DND-41 (cell line): ENCODE measurements around the gene IRF1.
"Not testable (repeated sequence)": the region's sequence is repeated elsewhere in the genome, so short reads cannot be mapped to it uniquely, and the experiment has no call there.

ENCODE experiments used
- ATAC-seq: fragments of 200-7000 bp; cut with Tn5 transposase; 3 replicates; pipeline ENCODE4 v1.9.1; 2021; ENCODE audit warnings: low read depth; ENCODE audit not compliant: insufficient read depth
- DNase-seq: peaks from one replicate; pipeline ENCODE4 v3.0.0-alpha.2; 2020
- H2AFZ ChIP-seq: 2 replicates; pipeline ENCODE4 v1.6.0; 2012; ENCODE audit warnings: low read depth, low read length
- H3K27ac ChIP-seq: 2 replicates; pipeline ENCODE4 v1.5.1; 2012; ENCODE audit warnings: low read length, inconsistent platforms
- H3K27me3 ChIP-seq: fragments of 200-600 bp; sonication (generic); 2 replicates; pipeline ENCODE4 v1.6.0; 2012; ENCODE audit warnings: low read length, mild to moderate bottlenecking, inconsistent platforms; ENCODE audit not compliant: insufficient read depth, poor library complexity
- H3K36me3 ChIP-seq: 2 replicates; pipeline ENCODE4 v1.5.1; 2012; ENCODE audit warnings: low read length, inconsistent platforms; ENCODE audit not compliant: insufficient read depth
- H3K4me1 ChIP-seq: 2 replicates; pipeline ENCODE4 v1.5.1; 2012; ENCODE audit warnings: mild to moderate bottlenecking, low read length; ENCODE audit not compliant: insufficient read depth
- H3K4me2 ChIP-seq: 2 replicates; pipeline ENCODE4 v1.6.0; 2012; ENCODE audit warnings: mild to moderate bottlenecking, moderate library complexity, low read length, inconsistent platforms; ENCODE audit not compliant: insufficient read depth
- H3K4me3 ChIP-seq, 2 experiments: fragments of 200-600 bp in 1 of 2; shearing (Covaris generic) in 1 of 2; 2 replicates each; pipeline ENCODE4 v1.5.1; 2012 to 2016; ENCODE audit warnings: inconsistent platforms in 2 of 2, low read length in 2 of 2, mild to moderate bottlenecking in 2 of 2, low read depth in 1 of 2, moderate library complexity in 1 of 2
- H3K79me2 ChIP-seq: 2 replicates; pipeline ENCODE4 v1.6.0; 2012; ENCODE audit warnings: low read length, inconsistent platforms; ENCODE audit not compliant: insufficient read depth
- H3K9ac ChIP-seq: 2 replicates; pipeline ENCODE4 v1.6.0; 2012; ENCODE audit warnings: low read depth, mild to moderate bottlenecking, inconsistent platforms, low read length, moderate library complexity
- H3K9me3 ChIP-seq: 2 replicates; pipeline ENCODE4 v1.5.1; 2012; ENCODE audit warnings: low read length, moderate library complexity, mild to moderate bottlenecking, inconsistent platforms; ENCODE audit not compliant: insufficient read depth, severe bottlenecking
- H4K20me1 ChIP-seq: 2 replicates; pipeline ENCODE4 v1.6.0; 2012; ENCODE audit warnings: low read length; ENCODE audit not compliant: insufficient read depth
- EZH2 ChIP-seq: IDR thresholded peaks from 3 replicates; pipeline ENCODE4 v1.6.1; 2012; ENCODE audit warnings: borderline replicate concordance, low read depth, mild to moderate bottlenecking, moderate library complexity, low read length, inconsistent platforms; ENCODE audit not compliant: severe bottlenecking
- TF ChIP-seq, protein P1 (sequence below): IDR thresholded peaks from 2 replicates; pipeline ENCODE4 v1.5.1; 2012; ENCODE audit warnings: borderline replicate concordance, low read length, moderate library complexity, mild to moderate bottlenecking; ENCODE audit not compliant: poor library complexity, severe bottlenecking; ENCODE audit errors: extremely low read depth

IRF1 gene

DNA sequence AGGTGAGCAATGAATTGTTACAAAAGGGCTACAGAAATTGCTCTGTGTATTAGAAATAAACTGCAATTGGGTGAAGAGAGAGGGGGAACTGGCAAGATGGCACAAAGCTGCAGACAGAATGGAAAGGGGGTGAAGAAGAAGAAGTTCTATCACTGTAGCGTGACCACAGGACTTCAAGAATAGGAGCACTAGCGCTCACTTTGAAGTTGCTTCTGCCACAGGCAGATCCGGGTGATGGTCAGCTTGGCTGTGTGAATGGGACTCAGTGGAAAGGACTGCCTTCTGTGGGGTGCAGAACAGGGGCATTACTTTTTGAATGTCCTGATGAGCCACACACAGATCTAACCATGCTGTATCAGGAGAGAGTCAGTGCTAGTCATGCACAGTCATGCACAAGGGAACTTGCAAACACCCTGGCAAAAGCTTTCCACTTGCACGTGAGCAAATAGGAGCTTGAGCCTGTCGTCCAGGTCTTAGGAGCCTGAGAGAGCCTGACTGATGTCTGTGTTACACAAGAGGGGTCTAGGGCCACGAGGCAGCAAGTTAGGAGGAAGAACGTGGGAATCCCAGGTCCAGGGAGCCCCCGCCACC, 36.5 kb upstream of the IRF1 start:
- ATAC-seq: peak; percentile 20; the same call in 2 of the 3 replicates
- Histone ChIP-seq H3K4me2 (no peak overlapping the region), H3K27me3 (no peaks in the 10 kb centered on the region), H3K4me1 (no peaks in the 10 kb centered on the region), H3K27ac (no peak overlapping the region), H4K20me1 (no peaks in the 10 kb centered on the region), H3K9me3 (no peaks in the 10 kb centered on the region), H2AFZ (no peak overlapping the region), H3K36me3 (no peaks in the 10 kb centered on the region), H3K4me3 (no peak overlapping the region), H3K79me2 (no peaks in the 10 kb centered on the region), H3K9ac (no peak overlapping the region)
- DNase-seq: no peak
- TF ChIP-seq EZH2: no peak
- TF ChIP-seq, protein P1, sequence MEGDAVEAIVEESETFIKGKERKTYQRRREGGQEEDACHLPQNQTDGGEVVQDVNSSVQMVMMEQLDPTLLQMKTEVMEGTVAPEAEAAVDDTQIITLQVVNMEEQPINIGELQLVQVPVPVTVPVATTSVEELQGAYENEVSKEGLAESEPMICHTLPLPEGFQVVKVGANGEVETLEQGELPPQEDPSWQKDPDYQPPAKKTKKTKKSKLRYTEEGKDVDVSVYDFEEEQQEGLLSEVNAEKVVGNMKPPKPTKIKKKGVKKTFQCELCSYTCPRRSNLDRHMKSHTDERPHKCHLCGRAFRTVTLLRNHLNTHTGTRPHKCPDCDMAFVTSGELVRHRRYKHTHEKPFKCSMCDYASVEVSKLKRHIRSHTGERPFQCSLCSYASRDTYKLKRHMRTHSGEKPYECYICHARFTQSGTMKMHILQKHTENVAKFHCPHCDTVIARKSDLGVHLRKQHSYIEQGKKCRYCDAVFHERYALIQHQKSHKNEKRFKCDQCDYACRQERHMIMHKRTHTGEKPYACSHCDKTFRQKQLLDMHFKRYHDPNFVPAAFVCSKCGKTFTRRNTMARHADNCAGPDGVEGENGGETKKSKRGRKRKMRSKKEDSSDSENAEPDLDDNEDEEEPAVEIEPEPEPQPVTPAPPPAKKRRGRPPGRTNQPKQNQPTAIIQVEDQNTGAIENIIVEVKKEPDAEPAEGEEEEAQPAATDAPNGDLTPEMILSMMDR: no peak

DNA sequence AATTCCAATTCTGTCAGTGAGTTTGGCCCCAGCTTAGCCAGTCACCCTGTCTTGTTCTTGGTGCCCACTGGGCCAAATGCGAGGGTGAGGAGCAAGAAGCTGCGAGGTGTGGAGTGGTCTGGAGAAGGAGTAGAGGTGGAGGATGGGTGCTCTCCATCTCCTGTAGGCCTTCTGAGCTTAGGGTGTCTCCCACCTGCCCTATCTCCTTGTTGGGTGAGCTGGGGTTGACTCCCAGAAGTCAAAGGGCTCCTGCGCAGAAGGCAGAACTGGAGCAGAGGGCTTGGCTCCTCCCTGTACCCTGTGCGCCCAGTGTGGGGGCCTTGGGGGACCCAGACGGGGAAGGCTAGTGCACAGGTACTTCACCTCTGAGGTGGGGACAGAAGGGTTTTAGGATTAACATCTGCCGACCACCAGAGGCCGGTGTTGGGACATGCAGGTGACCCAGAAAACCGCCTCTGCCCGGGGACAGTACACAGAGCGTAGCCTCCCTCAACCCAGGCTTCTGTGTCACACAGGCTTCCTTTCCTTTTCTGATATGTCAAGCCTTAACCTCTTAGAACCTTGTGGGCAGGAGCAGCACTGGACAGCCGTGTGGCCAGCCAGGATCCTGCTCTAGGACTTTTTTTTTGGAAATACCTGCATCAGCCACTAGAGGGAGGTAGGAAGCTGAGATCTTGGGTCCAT, 35.9 kb upstream of the IRF1 start:
- no peaks in the 10 kb centered on the region for H3K27me3 ChIP-seq
- H3K4me1 ChIP-seq: no peaks in the 10 kb centered on the region
- no peaks in the 10 kb centered on the region for H3K36me3 ChIP-seq
- H3K9me3 ChIP-seq: no peaks in the 10 kb centered on the region
- no peak overlapping the region for H3K27ac ChIP-seq
- H4K20me1 ChIP-seq: no peaks in the 10 kb centered on the region
- no peak overlapping the region for H3K9ac ChIP-seq
- H3K79me2 ChIP-seq: no peaks in the 10 kb centered on the region
- ATAC-seq: peak; percentile 81
- TF ChIP-seq, protein P1: peak; percentile 86
- no peak for TF ChIP-seq EZH2
- H2AFZ ChIP-seq: no peak overlapping the region; the same call in 1 of the 2 replicates
- DNase-seq: peak; percentile 27
- H3K4me2 ChIP-seq: no peak overlapping the region
- H3K4me3 ChIP-seq: no peak overlapping the region

DNA sequence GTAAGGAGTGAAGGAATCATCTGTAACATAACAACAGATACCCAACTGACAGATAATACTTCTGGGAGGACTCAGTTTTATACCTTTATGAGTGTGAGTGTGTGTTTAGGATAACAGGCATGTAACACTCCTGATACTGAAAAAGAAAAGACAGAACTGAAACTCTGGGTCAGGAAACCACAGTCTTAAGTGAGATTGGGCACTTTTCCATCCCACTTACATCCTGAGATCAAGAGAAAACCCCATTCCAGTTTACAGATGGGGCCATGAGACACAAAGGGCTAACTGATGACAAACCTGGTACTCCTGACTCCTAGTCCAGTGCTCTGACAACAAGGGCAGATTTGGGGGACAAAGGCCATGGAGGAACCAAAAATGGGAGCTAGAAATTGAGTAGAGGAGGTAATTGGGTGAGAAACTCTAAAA, 34.7 kb upstream of the IRF1 start:
- H3K27ac ChIP-seq: no peak overlapping the region
- no peaks in the 10 kb centered on the region for H3K4me1 ChIP-seq
- no peak overlapping the region for H3K9ac ChIP-seq
- H3K27me3 ChIP-seq: no peaks in the 10 kb centered on the region
- H3K4me3 ChIP-seq: no peak overlapping the region
- no peaks in the 10 kb centered on the region for H4K20me1 ChIP-seq
- no peaks in the 10 kb centered on the region for H3K36me3 ChIP-seq
- DNase-seq (no peak), ATAC-seq (no peak)
- H3K79me2 ChIP-seq: no peaks in the 10 kb centered on the region
- no peaks in the 10 kb centered on the region for H3K9me3 ChIP-seq
- no peak overlapping the region for H2AFZ ChIP-seq
- TF ChIP-seq, protein P1: no peak
- no peak overlapping the region for H3K4me2 ChIP-seq

DNA sequence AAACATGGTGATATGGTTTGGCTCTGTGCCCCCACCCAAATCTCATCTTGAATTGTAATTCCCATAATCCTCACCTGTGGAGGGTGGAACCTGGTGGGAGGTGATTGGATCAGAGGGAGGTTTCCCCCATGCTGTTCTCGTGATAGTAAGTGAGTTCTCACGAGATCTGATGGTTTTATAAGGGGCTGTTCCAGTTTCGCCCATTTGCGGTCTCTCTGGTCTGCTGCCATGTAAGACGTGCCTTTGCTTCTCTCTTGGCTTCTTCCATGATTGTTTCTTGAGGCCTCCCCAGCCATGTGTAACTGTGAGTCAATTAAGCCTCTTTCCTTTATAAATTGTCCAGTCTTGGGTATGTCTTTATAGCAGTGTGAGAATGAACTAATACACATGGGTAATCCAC, 34.3 kb upstream of the IRF1 start:
- H3K9me3 ChIP-seq, H3K4me1 ChIP-seq, H4K20me1 ChIP-seq, H3K9ac ChIP-seq, H3K36me3 ChIP-seq, H3K79me2 ChIP-seq, ATAC-seq, H2AFZ ChIP-seq, H3K4me3 ChIP-seq, DNase-seq, H3K27ac ChIP-seq, H3K4me2 ChIP-seq, H3K27me3 ChIP-seq: not testable (repeated sequence)

DNA sequence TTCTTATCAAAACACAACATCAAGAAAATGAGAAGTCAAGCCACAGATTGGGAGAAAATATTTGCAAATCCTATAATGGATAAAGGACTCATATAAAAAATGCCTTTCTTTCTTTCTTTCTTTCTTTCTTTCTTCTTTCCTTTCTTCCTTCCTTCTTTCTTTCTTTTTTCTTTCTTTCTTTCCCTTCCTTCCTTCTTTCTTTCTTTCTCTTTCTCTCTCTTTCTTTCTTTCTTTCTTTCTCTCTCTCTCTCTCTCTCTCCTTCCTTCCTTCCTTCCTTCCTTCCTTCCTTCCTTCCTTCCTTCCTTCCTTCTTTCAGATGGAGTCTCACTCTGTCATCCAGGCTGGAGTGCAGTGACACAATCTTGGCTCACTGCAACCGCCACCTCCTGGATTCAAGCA, 31.5 kb upstream of the IRF1 start:
- not testable (repeated sequence) for H3K4me3 ChIP-seq, H3K27me3 ChIP-seq, H2AFZ ChIP-seq, H3K9ac ChIP-seq, H3K9me3 ChIP-seq, H3K36me3 ChIP-seq, H3K4me2 ChIP-seq, H3K79me2 ChIP-seq, DNase-seq, H4K20me1 ChIP-seq, H3K27ac ChIP-seq, ATAC-seq, H3K4me1 ChIP-seq
